ENCODE results near the gene NEK2. TPM values are rescaled to one million over a fixed set of nuclear protein-coding genes. Genes with fewer than 3 reads are reported as not detected.
A peak's percentile ranks its signal among the peaks of the same experiment; 100 is the strongest.

NEK2 gene
- total RNA-seq, 2 donors from 2014 or later = 31.6 to 32.4 TPM

DNA sequence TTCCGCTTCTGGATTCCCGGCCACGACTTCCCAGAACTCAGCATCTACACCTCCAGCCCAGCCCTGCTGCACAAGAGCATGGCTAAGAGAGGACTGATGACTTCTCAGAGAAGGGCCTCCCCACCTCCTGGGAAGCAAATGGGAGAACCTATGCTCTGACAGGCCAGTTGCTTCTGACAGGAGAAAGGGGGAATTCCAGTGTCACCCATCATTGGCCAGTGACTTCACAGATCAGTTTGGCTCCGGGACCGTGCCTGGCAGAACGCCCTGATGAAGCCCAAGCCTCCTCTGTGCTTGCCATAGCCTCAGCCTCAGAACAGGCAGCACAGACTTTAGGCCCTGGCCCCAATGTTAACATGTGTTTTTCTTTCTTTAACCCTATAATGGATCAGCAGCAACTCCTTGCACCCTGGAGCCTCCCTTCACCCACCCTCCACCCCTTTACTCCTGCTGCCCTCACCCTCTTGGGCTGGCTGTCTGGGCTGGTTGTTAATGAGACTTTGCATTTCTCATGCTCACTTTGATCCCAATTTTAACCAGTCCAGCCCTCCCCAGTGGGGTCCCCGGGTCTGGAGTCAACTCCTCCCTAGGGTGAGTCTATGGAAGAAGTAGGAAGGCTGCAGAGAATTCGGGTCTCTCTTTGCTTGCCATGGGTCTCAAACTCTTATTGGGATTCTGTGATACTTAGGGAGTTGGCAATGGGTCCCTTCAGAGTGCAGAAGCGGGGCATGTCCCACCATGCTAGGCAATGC, 53.8 kb downstream of the NEK2 start:
- no peaks in the 10 kb centered on the region for H3K9me3 Mint-ChIP-seq
- H3K4me3 Mint-ChIP-seq = no peak overlapping the region
- ATAC-seq (replicated peaks) = no peak
- peaks cover 11% of the 10 kb centered on the region for H3K4me1 Mint-ChIP-seq
- H3K27ac Mint-ChIP-seq = no peak overlapping the region
- no peaks in the 10 kb centered on the region for H3K27me3 Mint-ChIP-seq
- no peaks in the 10 kb centered on the region for H3K36me3 Mint-ChIP-seq (ENCODE audit: low read depth)

DNA sequence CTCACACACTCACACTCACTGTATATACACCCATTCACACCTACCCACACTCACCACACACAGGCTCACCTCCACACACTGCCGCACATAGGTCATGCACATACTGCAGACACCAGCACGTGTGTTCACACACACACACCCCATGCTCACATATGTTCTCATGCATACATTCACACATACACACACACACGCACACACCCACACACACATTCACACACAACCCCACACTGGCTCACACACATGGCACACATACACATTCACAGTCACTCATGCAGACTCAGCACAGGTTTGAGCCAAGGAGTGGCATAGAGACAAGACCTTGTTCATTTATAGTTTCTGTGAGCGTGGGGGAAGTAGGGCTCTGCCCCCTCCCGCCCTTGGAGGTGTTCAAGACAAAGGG, 55.3 kb downstream of the NEK2 start:
- no peaks in the 10 kb centered on the region for H3K9me3 Mint-ChIP-seq

DNA sequence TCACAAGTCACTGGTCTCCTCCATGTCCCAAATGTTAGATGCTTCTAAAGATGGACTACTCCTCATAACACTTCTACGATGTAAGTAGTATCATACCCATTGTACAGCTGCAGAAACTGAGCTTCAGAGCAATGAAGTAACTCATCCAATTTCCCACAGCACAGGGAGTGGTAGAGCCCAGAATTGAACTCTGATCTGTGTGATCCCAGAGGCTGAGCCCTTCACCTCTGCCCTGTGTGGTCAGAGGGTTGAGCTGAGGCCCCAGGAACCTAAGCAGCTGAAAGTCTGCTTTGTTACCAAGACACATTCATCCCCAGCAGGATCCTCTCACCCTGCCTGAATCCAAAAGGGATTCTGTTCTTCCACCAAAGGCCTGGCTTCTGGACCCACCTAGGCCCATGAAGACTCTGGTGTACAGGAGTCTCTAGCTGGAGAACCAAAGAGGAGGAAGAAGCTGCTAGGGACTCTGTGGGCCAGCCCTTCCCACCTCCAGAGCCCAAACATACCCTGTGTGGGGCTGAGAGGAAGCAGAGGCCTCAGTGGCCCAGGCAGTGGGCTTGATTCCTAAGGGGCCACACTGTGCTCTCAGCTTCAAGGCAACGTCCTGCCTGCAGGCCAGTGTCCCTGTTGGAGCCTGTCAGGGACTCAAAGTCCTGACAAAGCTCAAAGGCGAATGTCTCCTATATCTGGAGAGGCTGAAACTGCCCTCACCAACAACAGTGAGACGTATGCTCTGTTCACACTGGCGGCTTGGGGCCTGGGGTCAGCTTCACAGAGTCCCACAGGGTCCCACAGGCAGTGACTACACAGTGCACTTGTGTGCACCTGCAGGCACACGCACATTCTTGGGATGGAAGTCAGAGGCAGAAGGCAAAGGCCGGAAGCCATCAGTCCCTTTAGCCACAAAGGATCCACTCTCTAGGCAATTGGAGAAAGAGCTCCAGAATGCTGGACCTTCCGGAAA, 56.1 kb downstream of the NEK2 start:
- Mint-ChIP-seq H3K4me3 (no peak overlapping the region), H3K27ac (no peak overlapping the region), H3K4me1 (peaks cover 11% of the 10 kb centered on the region), H3K36me3 (ENCODE audit: low read depth) (no peaks in the 10 kb centered on the region), H3K9me3 (no peaks in the 10 kb centered on the region), H3K27me3 (no peaks in the 10 kb centered on the region)
- no peak for ATAC-seq (replicated peaks)

More for the DNA sequence above, 55.3 kb downstream of the NEK2 start:
- Mint-ChIP-seq H3K36me3 (ENCODE audit: low read depth) (no peaks in the 10 kb centered on the region), H3K27me3 (no peaks in the 10 kb centered on the region), H3K4me1 (peaks cover 11% of the 10 kb centered on the region), H3K4me3 (no peak overlapping the region), H3K27ac (no peak overlapping the region)
- no peak for ATAC-seq (replicated peaks)

DNA sequence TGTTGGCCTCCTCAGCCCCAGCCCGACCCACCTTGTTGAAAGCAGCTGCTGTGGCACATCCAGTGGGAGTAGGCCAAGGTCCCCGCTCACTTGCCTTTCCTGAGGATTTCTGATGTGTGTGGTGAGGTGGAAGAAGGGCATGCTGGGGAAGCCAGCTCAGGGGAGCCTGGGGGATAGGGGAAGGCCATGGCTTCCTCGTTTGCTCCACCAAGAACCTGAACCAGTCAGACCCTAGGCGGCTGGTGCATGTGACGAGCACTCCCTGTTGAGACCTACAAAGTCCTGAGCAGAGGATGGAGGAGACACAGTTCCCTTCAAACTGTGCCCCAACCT, 58.5 kb downstream of the NEK2 start:
- Mint-ChIP-seq H3K36me3 (ENCODE audit: low read depth) (no peaks in the 10 kb centered on the region), H3K27ac (no peak overlapping the region), H3K9me3 (no peaks in the 10 kb centered on the region), H3K4me1 (no peaks in the 10 kb centered on the region), H3K27me3 (no peaks in the 10 kb centered on the region), H3K4me3 (no peak overlapping the region)
- no peak for ATAC-seq (replicated peaks)

DNA sequence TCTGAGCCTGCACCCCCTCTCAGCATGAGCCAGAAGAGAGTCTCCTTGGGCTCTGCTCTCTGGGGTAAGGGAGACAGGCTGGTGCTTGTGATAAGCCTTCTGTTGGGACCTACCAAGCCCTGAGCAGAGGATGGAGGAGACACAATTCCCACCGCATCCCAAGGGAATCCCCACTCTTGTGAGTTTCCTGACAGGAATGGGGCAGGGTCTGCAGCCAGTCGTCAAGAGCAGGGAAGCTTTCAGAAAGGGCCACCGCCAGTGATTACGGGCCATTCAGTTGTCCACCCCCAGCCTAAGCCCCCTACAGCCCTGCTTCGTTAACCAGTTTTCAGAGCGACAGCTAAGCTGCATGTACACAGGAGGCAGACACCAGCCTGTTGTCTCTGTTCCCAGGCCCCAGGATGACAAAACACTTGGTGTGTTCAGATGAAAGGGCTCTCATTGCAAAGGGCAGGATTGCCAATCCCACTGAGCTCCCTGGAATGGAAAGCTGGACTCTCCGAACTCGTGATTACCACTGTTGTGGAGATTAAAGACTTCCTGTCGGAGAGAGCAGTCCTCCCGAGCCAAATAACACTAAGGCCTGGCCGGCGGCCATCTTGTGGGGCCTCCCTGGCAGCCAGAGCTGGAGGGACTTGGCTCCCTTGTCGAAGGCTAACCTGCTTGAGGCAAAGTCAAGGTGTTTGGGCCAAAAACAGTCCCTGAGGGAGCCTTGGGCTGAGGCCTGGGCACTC, 59.0 kb downstream of the NEK2 start:
- Mint-ChIP-seq H3K27ac (no peak overlapping the region), H3K4me3 (no peak overlapping the region), H3K9me3 (no peaks in the 10 kb centered on the region), H3K4me1 (no peaks in the 10 kb centered on the region), H3K27me3 (no peaks in the 10 kb centered on the region), H3K36me3 (ENCODE audit: low read depth) (no peaks in the 10 kb centered on the region)
- ATAC-seq (replicated peaks) = no peak

DNA sequence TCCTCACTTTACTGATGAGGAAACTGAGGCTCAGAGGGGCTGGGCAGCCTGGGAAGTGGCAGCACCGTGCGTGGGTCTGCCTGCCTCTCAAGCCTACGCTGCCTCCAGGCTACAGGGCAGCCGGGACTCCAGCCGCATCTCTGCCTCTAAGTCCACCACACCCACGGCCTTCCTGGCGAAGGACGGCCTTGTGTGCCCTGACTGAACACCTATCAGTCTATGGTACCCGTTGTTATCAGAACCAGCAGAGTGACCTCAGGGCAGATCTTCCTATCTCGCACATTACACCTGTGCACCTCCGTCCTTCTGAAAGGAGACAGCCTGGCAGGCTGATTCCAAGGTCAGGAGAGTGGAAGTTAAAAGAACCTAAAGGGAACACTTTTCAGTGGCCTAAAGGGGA, 60.8 kb downstream of the NEK2 start:
- H3K27me3 Mint-ChIP-seq = no peaks in the 10 kb centered on the region
- H3K4me1 Mint-ChIP-seq = no peaks in the 10 kb centered on the region
- no peaks in the 10 kb centered on the region for H3K36me3 Mint-ChIP-seq (ENCODE audit: low read depth)
- no peak overlapping the region for H3K4me3 Mint-ChIP-seq
- no peak for ATAC-seq (replicated peaks)
- no peaks in the 10 kb centered on the region for H3K9me3 Mint-ChIP-seq
- no peak overlapping the region for H3K27ac Mint-ChIP-seq

DNA sequence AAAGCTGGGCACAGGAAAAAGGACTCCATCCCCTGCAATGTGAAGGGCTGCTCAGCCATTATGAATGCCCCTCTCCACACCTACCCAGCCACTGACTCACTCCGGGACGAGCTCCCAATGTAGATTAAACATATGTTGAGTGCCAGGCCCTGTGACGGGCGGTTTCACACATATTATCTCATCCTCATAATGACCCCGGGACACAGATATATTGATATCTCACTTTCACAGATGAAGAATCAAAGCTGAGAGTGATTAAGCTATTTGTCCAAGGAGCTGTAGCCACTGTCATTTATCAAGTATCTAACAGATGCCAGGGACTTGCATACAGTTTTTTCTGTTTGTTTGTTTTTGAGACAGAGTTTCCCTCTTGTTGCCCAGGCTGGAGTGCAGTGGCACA, 61.5 kb downstream of the NEK2 start:
- H3K4me3 Mint-ChIP-seq = no peak overlapping the region
- no peaks in the 10 kb centered on the region for H3K27me3 Mint-ChIP-seq
- H3K9me3 Mint-ChIP-seq = no peaks in the 10 kb centered on the region
- H3K4me1 Mint-ChIP-seq = no peaks in the 10 kb centered on the region
- H3K27ac Mint-ChIP-seq = no peak overlapping the region
- no peak for ATAC-seq (replicated peaks)
- H3K36me3 Mint-ChIP-seq (ENCODE audit: low read depth) = no peaks in the 10 kb centered on the region

DNA sequence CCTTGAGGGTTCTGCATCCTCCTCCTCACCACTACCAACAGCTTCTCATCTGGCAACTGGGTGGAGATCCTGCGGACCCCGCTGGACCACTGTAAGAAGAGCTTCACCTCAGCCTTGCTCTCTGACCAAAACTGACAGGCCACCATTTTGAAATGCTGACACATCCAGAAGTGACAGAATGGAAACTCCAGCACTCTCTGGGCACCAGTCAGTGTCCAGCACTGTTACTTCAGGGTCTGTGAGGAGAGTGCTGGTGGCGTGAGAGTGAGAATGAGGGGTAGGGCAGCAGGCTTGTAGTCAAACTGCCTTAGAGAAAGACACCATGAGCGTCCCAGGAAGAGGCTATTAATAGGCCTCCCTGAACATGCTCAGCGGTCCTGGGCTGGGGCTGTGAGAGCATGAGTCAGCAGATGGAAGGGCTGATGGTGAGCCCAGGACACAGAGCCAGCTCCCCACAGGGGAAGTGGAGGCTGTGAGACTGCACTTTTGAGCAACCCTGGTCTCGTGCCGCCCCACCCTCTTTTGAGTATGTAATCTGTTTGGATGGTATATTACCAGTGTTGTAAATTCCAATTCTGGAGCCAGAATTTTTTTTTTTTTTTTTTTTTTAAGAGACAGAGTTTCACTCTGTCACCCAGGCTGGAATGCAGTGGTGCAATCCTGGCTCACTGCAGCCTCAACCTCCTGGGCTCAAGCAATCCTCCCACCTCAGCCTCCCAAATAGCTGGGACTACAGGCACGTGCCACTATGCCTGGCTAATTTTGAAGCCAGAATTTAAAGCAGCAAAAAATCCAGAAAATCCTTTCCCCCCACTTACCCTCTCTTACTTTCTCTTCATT, 62.1 kb downstream of the NEK2 start:
- Mint-ChIP-seq H3K36me3 (ENCODE audit: low read depth) (no peaks in the 10 kb centered on the region), H3K9me3 (no peaks in the 10 kb centered on the region), H3K4me3 (no peak overlapping the region), H3K4me1 (no peaks in the 10 kb centered on the region), H3K27me3 (no peaks in the 10 kb centered on the region), H3K27ac (no peak overlapping the region)
- ATAC-seq (replicated peaks) = peak; percentile 50

DNA sequence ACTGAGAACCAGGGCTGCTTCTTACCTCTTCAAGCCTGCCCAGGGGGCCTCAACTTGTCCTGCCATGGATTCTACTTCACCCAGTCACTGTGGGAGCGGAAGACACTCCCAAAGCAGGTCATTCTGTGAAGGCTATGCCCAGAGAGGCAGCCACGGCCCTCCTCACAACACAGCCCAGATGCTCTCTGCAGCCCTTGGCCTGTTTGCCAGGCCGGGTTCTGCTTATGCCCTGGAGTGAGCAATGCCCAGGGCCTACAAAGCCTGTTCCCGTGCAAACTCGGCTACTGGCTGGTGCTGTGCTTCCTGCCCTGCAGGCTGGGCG, 62.7 kb downstream of the NEK2 start:
- Mint-ChIP-seq H3K36me3 (ENCODE audit: low read depth) (no peaks in the 10 kb centered on the region), H3K4me3 (no peak overlapping the region), H3K27ac (no peak overlapping the region), H3K4me1 (no peaks in the 10 kb centered on the region), H3K9me3 (no peaks in the 10 kb centered on the region), H3K27me3 (no peaks in the 10 kb centered on the region)
- no peak for ATAC-seq (replicated peaks)

Other genes starting within 250 kb of the NEK2 start
- not detected for gene RD3, start 183.5 kb downstream of the NEK2 start, total RNA-seq
- under 1 TPM; 0.29 to 0.76 TPM for gene SLC30A1, start 96.5 kb downstream of the NEK2 start, total RNA-seq
- gene LPGAT1, start 155.1 kb upstream of the NEK2 start, total RNA-seq = 10 to 100 TPM; 15.4 to 18.7 TPM